Upper lobe of left lung (tissue), 4 donors: ENCODE measurements around the gene LCE1E.

Source experiments
- CTCF ChIP-seq, 6 experiments: fragments of 450-650 bp in 4 of 6; fragments of 200-600 bp in 2 of 6; sonication (generic) in 2 of 6; IDR thresholded peaks; one replicate each; pipeline ENCODE4 v1.5.1; 2016 to 2019; ENCODE audit warnings: antibody characterized with exemption in 6 of 6
- EP300 ChIP-seq, 4 donors: sonication (generic); formaldehyde crosslinking; IDR thresholded peaks; one replicate each; pipeline ENCODE4 v1.5.1; 2017; ENCODE audit warnings: antibody characterized with exemption in 4 of 4, control low read depth in 2 of 4
- POLR2A ChIP-seq, 4 donors: fragments of 450-650 bp; IDR thresholded peaks; one replicate each; pipeline ENCODE4 v1.5.1; 2016 to 2017; ENCODE audit warnings: antibody characterized with exemption in 4 of 4, mild to moderate bottlenecking in 2 of 4
- POLR2AphosphoS5 ChIP-seq, 2 donors: sonication (generic); formaldehyde crosslinking; IDR thresholded peaks; one replicate each; pipeline ENCODE4 v1.5.1; 2017; ENCODE audit warnings: antibody characterized with exemption in 2 of 2

GRCh38 chr1:152783095-152783494 is 3.0 kb upstream of the LCE1E start:
- TF ChIP-seq POLR2AphosphoS5 (IDR thresholded peaks at IDR 0.05) (no peak), CTCF (IDR thresholded peaks at IDR 0.05) (no peak), POLR2A (IDR thresholded peaks at IDR 0.05) (no peak), EP300 (IDR thresholded peaks at IDR 0.05) (no peak)
